HG03469 (cell line): Measurements from ENCODE around the gene HECTD4.

Experiments used
- ATAC-seq: cut with Tn5 transposase; IDR thresholded peaks from one replicate; pipeline ENCODE4 v1.9.1; 2021; ENCODE audit warnings: mild to moderate bottlenecking, moderate library complexity, moderate number of reproducible peaks; ENCODE audit not compliant: unreplicated experiment

HECTD4 gene

DNA sequence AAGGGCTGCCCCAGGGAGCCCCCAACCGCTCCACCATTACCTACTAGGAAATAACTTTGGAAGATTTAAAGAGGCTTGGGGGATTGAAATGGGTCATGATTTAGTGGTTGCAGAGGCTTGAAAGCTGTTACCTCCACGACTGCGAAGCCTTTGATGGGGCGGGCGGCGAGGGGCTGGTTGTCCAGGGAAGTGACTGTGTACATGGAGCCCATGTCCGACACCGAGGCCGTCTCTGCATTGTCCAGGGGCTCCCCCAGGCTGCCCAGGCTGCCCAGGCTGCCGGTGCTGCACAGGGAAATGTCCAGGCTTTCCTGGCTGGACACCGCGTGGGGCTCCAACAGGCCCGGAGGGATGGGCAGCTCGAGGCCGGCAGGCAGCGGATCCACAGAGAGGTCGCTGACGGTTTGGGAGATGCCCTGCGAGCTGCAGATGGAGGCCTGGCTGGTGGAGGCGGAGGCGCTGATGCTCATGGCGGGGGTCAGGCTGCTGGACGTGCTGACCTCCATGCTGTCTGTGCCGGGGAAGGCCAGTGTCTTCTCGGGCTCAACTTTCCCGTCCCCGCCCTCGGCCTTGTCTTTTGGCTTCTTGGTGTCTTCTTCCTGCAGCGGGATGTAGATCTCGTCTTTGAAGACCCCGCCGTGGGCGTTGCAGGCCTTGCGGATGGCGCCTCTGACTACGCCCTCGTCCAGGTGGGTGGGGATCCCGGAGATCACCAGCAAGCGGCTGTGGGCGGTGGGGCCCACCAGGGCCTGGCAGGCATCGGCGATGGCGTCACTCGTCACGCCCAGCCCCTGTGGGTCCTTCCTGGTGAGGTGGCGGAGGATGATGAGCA is 198.0 kb downstream of the HECTD4 start:
- no peak for ATAC-seq

- ATAC-seq = no peak
These were observed 198.8 kb downstream of the HECTD4 start for GRCh38 chr12:112183141-112184021.

DNA sequence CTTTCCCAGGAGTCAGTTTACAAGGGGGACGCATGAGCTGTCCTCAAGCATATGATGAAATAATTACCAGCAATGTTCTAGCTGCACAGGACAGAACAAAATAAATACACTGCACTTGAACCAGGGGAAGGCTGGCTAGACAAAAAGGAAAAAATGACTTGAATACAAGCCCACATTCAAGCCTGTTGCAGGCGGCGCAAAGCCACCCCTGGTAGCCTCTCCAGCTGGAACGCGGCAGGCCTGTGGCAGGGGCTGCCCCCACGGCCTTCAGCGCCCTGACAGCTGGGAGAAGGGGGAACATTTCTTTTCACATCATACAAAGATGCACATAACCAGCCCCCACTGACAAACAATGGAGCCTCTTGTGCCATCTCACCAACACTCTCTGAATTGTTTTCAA is 199.7 kb downstream of the HECTD4 start:
- no peak for ATAC-seq

DNA sequence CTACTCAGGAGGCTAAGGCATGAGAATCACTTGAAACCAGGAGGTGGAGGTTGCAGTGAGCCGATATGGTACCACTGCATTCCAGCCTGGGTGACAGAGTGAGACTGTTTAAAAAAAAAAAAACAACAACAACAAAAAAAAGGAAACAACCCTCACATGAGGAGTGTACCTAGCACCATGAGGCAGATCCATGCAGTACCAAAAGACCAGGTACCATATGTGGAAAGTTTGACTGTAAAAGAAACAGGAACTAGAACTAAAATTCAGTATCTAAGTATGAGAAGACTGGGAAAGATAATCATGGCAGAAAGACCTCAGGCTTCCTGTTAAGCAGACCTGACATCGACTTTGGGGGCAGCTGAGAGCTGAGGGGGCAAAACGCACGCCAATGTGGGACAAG is 201.8 kb downstream of the HECTD4 start:
- no peak for ATAC-seq

DNA sequence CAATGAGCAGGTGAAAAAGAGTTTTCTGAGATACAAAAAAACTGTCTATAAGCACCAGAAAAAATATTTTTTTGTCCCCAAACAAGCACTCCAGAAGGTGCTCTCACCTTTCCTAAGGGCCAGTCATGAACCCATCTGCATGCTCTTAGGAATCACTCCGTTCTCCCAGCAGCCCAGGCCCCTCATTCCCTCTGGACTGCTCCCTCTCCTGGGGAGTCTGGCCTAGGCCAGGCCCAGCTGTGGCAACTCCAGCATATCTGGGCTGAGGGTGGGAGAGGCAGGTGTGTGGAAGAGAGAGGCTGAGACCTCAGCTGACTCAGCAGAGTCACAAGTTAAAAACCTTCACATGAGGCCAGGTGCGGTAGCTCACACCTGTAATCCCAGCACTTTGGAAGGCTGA is 202.3 kb downstream of the HECTD4 start:
- ATAC-seq = no peak

DNA sequence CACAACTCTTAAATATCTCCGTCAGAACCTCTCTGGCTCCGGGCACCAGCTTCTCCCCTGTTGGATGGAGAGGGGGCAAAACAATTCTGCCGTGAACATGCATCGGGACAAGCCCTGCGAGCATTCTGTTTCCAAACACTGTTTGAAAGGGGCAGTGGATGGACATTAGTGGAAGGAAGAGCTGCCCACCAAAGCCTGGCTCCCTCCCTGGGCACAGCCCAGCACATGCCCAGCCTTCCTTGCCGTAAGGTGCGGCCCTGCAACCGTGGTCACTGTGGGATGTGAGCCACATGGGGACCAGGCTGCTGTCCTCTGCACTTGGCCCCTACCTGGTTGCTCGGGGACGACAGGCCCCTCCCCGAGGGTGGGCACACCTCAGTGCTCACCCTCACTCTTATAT is 202.9 kb downstream of the HECTD4 start:
- no peak for ATAC-seq

- ATAC-seq = no peak
These were observed 203.4 kb downstream of the HECTD4 start for GRCh38 chr12:112178796-112179195.

GRCh38 chr12:112176321-112177010 is 205.8 kb downstream of the HECTD4 start:
- ATAC-seq = no peak

GRCh38 chr12:112175361-112176155 is 206.7 kb downstream of the HECTD4 start:
- no peak for ATAC-seq

DNA sequence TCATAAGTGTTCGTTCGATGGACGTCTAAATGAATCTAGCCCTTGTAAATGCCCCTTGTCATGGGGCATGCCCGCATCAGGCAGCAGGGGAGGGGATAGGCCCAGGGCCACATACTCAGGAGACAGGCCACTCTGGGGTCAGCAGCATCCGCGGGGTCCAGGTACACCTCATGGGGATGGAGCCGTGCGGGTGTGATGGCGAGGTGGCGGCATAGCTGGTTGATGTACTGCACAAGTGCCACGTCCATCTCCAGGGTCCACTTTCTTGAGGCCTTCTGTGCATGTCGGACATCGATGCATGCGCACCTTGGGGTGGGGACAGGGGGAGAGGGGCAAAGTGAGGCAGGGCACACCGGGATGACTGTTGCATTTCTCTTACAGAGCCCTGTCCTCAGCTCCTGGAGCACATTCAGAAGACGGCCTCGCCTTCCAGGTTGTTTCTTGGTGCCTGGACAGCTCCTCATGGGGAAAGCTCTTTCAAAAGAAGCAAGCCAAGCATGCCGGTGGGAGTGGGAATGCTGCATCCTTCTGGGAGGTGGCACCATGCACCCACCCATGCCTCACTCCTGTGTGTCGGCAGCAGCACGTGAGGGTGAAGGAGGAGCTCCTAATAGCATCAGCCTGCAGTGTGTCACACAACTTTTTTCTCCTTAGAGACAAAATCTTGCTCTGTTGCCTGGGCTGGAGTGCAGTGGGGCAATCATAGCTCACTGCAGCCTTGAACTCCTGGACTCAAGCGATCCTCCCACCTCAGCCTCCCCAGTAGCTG is 209.5 kb downstream of the HECTD4 start:
- ATAC-seq = no peak

DNA sequence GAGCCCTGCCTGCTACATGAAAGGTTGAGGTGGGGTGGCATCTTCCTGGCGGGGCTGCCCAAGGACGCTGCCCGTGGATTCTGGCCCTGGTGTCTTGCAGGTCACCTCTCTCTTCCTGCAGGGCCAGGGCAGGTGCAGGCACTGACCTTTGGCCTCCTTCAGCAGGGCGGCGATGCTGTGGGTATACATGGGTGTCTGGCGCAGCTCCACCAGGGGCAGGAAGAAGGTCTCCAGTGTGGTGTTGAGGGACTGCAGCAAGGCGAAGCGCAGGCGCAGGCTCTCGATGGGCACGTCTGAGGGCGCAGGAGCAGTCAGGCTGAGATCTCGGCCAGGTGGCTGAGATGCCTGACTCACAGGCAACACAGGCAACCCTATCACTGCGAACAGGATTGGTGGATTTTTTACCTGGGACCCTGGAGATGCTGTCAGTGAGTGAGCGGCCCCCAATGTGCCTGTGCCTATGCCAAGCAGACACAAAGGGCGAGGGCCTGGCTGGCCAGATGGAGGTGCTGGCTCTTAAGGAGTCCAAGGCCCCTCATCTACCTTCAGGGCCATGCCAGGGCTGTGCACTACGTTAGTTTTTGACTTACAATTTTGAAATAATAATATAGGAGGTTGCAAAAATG is 211.1 kb downstream of the HECTD4 start:
- no peak for ATAC-seq

GRCh38 chr12:112170376-112170775 is 211.9 kb downstream of the HECTD4 start:
- ATAC-seq = no peak

GRCh38 chr12:112169966-112170365 is 212.3 kb downstream of the HECTD4 start:
- ATAC-seq = no peak

GRCh38 chr12:112169161-112169872 is 212.9 kb downstream of the HECTD4 start:
- ATAC-seq = no peak

- ATAC-seq = no peak
These were observed 213.7 kb downstream of the HECTD4 start for GRCh38 chr12:112168561-112168971.

DNA sequence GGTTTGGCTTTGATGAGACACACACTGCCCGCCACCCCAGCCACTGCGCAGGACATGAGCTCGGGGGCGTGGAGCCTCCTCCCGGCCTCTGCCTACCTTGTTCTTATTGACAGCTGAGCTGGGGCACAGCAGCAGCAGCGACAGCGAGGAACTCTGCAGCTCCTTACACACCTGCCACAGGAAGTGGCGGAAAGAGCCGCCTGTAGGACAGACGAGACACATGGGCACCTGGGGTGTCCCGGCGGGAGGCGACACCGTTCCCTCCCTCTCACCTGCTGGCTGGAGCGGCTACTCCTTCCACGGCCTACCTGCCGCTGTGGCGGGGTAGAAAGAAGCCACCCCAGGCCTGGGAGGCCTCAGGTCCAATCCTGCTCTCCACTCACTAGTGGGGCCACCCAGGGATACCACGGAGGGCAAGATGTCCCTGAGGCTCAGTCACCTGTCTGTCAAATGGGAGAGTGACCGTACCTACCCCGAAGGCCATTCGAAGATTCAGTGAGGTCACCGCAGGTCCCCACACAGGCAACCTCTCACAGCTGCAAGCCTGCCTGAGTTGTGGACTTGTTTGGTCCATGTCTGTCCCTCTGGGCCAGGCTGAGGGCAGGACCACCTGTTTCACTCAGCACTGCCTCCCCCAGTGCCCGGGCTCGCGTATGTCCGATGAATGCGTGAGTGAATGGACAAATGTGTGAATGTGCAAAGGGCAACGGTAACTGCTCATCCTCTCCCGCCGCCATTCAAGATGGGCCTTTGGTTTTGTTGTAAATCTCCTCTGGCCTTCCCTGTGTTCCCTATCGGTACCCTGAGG is 214.3 kb downstream of the HECTD4 start:
- no peak for ATAC-seq

- no peak for ATAC-seq
These were observed 215.2 kb downstream of the HECTD4 start for GRCh38 chr12:112167031-112167461.
